Measurements from ENCODE around the gene CTSW. TPM values are rescaled to one million over a fixed set of nuclear protein-coding genes. Genes with fewer than 3 reads are reported as not detected.
A peak's percentile ranks its signal among the peaks of the same experiment; 100 is the strongest.

The CTSW gene
- total and polyA plus RNA-seq, 7 experiments from 2014 or later = 24.9 to 148 (median 31.7) TPM

DNA sequence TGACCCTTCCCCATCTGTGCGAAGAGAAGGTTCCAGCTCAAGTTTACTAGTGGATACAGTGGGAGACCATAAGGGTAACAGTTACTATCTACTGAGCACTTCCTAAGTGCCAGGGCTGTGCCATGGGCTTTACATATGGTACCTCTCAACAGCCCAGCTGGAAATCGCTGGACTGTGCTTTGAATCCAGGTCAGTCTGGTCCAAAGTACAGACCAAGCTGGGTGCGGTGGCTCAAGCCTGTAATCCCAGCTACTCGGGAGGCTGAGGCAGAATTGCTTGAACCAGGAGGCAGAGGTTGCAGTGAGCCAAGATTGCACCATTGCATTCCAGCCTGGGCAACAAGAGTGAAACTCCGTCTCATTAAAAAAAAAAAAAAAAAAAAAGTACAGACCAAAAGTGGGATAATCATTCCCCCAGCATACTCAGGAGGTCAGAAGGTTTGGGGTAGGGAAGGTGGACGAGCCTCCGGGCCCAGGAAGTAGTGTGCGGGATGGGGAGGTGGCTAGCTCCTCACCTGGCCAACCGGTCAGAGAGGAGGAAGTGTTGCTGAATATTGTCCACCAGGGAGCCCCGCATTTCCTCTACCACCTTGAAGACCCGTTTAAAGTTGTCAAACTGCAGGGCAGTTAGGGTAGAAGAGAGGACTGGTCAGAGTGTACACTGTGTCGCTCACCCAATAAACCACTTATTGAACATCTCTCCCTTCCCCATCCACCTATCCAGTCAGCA is 6.3 kb downstream of the CTSW start:
- H3K4me3 ChIP-seq (ENCODE audit: low read length) = no peak overlapping the region
- POLR2A ChIA-PET = interaction anchor here (0.6 to 12.3 kb wide), 13 partner anchors 12 to 190 kb away, joined by 3 to 316 read pairs (median 4); partner anchors contain the start of genes BANF1, CFL1, DRAP1 and EIF1AD
- peak overlapping the region in 6 of 10 donors; percentile 88 to 97 (median 92) for H3K4me3 Mint-ChIP-seq
- H3K27me3 ChIP-seq (ENCODE audit: control insufficient read depth in 2 of 2, insufficient read depth in 2 of 2, low read length in 2 of 2) = no peaks in the 10 kb centered on the region
- peaks cover 35 to 59% (median 42%) of the 10 kb centered on the region in 7 donors for H3K4me1 Mint-ChIP-seq
- no peak for ATAC-seq
- H3K36me3 ChIP-seq (ENCODE audit: control insufficient read depth in 2 of 3, insufficient read depth in 3 of 3, low read length in 3 of 3) = peaks cover 0 to 27% (median 0%) of the 10 kb centered on the region in 3 experiments
- H3K9me3 ChIP-seq (ENCODE audit: control insufficient read depth in 2 of 3, low read length in 3 of 3) = no peaks in the 10 kb centered on the region
- peaks cover 0 to 3% (median 0%) of the 10 kb centered on the region in 11 donors for H3K9me3 Mint-ChIP-seq
- H3K36me3 Mint-ChIP-seq = peaks cover 0 to 11% (median 3%) of the 10 kb centered on the region in 5 donors
- DNase-seq = peak in 1 of 9 donors; percentile 5
- H3K27ac Mint-ChIP-seq = peak overlapping the region in 8 of 9 donors; percentile 9 to 99 (median 74)
- H3K27ac ChIP-seq (ENCODE audit: low read depth, low read length) = no peak overlapping the region
- CTCF ChIA-PET = interaction anchor here (0.8 to 9.0 kb wide), 16 partner anchors 9 to 178 kb away, joined by 3 to 159 read pairs (median 8); partner anchors contain the start of genes CFL1, MUS81 and SNX32
- peaks cover 26 to 33% of the 10 kb centered on the region in 2 donors for H3K4me1 ChIP-seq (ENCODE audit: control insufficient read depth in 2 of 2, insufficient read depth in 2 of 2, low read length in 2 of 2)
- no peaks in the 10 kb centered on the region for H3K27me3 Mint-ChIP-seq
- intact Hi-C loops (cut with micrococcal nuclease) = no loop called here

DNA sequence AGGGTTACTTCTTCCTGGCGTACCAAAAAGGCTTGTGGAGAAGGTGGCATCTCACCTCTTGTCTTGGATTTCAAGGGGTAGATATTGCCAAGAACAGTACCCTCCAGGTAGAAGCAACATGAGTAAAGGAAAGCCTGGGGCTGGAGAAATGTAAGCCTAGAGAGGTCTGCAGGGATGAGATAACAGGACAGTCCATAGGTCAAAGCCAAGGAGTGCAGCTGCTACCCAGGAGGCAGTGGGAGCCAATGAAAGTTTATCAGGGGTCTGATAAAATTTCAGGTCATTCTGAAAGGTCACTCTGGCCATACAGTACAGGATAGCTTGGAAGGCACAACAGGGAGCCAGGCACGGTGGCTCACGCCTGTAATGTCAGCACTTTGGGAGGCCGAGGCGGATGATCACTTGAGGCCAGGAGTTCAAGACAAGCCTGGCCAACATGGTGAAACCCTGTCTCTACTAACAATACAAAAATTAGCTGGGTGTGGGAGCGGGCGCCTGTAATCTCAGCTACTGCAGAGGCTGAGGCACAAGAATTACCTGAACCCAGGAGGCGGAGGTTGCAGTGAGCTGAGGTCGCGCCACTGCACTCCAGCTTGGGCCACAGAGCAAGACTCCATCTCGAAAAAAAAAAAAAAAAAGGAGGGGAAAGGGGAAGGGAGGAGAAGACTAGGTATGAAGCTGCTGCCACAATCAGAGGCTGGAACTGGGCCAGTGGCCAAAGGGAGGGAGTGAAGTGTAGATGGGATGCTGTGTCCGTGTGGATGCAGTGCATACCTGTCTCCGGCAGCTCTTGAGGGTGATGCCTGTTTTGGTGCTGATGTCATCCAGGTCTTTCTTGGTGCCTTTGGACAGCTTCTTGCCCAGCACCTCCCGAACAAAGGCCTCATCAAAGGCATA is 7.4 kb downstream of the CTSW start:
- Mint-ChIP-seq H3K9me3 (peaks cover 0 to 3% (median 0%) of the 10 kb centered on the region in 11 donors), H3K36me3 (peaks cover 0 to 11% (median 3%) of the 10 kb centered on the region in 5 donors), H3K27ac (peak overlapping the region; percentile 93 to 99 (median 97)), H3K27me3 (no peaks in the 10 kb centered on the region), H3K4me1 (peaks cover 38 to 58% (median 44%) of the 10 kb centered on the region in 7 donors), H3K4me3 (peak overlapping the region; percentile 88 to 97 (median 93))
- peak in 1 of 9 donors; percentile 8 for DNase-seq
- H3K27ac ChIP-seq (ENCODE audit: low read depth, low read length) = peak overlapping the region; percentile 92
- H3K9me3 ChIP-seq (ENCODE audit: control insufficient read depth in 2 of 3, low read length in 3 of 3) = no peaks in the 10 kb centered on the region
- intact Hi-C loops (cut with micrococcal nuclease) = no loop called here
- peaks cover 24 to 34% of the 10 kb centered on the region in 2 donors for H3K4me1 ChIP-seq (ENCODE audit: control insufficient read depth in 2 of 2, insufficient read depth in 2 of 2, low read length in 2 of 2)
- ChIA-PET POLR2A (interaction anchor here (0.7 to 12.3 kb wide), 16 partner anchors 7 to 389 kb away, joined by 3 to 316 read pairs (median 9); partner anchors contain the start of genes BANF1, C11orf68, CFL1 and CTSW), CTCF (interaction anchor here (0.6 to 9.0 kb wide), 17 partner anchors 8 to 175 kb away, joined by 3 to 159 read pairs (median 5); partner anchors contain the start of genes C11orf68, CFL1, KAT5 and MUS81)
- peaks cover 0 to 24% (median 0%) of the 10 kb centered on the region in 3 experiments for H3K36me3 ChIP-seq (ENCODE audit: control insufficient read depth in 2 of 3, insufficient read depth in 3 of 3, low read length in 3 of 3)
- no peak overlapping the region for H3K4me3 ChIP-seq (ENCODE audit: low read length)
- no peak for ATAC-seq
- H3K27me3 ChIP-seq (ENCODE audit: control insufficient read depth in 2 of 2, insufficient read depth in 2 of 2, low read length in 2 of 2) = no peaks in the 10 kb centered on the region

DNA sequence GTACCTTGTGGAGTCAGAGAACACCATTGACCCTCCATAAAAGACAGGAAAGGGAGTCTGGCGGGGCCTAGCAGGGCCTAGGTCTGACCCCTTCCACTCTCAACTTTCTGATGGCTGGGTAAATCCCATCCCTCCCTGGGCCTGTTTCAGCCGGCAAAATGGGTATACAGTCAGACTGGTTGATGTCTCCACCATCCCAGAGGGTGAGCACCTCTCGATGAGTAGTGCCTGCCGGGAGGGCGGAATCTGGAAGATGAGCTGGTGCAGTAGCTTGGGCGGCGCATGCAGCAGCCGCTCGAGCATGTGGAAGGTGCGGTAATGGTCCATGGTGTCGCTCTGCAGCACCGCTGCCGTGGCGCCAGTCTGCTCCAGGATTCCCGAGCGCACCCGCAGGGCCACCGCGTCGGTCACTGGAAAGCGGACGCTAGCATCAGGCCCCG is 8.1 kb downstream of the CTSW start:
- intact Hi-C loops (cut with micrococcal nuclease) = loop anchor here (1.0 to 2.0 kb wide), 11 partner anchors 15 to 175 kb away; partner anchors contain the start of genes EFEMP2 (in 2 of the 2), SART1 (in 2 of the 2), BANF1 (in 1 of the 2) and C11orf68 (in 1 of the 2)

DNA sequence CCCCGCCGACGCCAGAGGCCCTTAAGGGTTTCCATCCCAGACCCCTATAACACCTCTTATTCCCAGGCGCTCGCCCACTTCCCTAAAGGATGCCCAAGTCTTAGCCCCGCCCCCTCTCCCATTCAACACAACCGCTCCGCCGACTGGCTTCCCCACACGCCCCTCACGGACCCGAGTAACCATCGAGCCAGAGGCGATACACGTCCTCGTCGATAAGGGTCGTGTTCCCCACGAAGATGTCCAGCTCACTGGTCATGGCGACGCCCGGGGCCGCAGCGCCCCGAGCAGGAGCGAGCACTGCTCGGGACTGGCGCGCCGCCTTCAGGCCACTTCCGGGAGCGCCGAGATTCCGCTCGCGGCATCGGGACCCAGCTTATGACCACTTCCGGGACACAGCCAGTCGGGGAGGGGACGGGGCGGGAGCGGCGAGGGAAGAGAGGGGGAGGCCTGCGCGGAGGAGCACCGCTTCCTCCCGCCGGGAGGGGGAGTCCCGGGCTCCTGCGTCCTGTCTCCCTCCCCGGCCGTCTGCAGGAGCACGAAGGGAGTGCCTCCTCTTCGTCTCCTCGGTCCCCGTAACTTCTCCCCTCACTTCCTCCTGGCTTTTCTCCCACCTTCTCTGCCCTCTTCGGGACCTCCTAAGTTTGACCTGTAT is 8.7 kb downstream of the CTSW start, which contains the start of gene FIBP:
Gene FIBP (minus strand): TSS at position 309 of the 652 bp plus-strand sequence. CDS start 53 bp downstream, at position 256.
- H3K36me3 ChIP-seq (ENCODE audit: control insufficient read depth in 2 of 3, insufficient read depth in 3 of 3, low read length in 3 of 3) = peaks cover 0 to 11% (median 0%) of the 10 kb centered on the region in 3 experiments
- H3K27me3 ChIP-seq (ENCODE audit: control insufficient read depth in 2 of 2, insufficient read depth in 2 of 2, low read length in 2 of 2) = no peaks in the 10 kb centered on the region
- intact Hi-C loops (cut with micrococcal nuclease) = loop anchor here (1.0 to 2.0 kb wide), 11 partner anchors 15 to 176 kb away; partner anchors contain the start of genes EFEMP2 (in 2 of the 2), SART1 (in 2 of the 2), BANF1 (in 1 of the 2) and C11orf68 (in 1 of the 2)
- H3K9me3 Mint-ChIP-seq = peaks cover 0 to 3% (median 0%) of the 10 kb centered on the region in 11 donors
- peak within 1 kb of the TSS; percentile 88 to 97 (median 93) for H3K4me3 Mint-ChIP-seq
- H3K36me3 Mint-ChIP-seq = peaks cover 0 to 8% (median 3%) of the 10 kb centered on the region in 5 donors
- H3K27ac ChIP-seq (ENCODE audit: low read depth, low read length) = peak within 1 kb of the TSS; percentile 92
- DNase-seq = peak; percentile 84 to 95 (median 90)
- H3K4me1 Mint-ChIP-seq = peaks cover 50 to 69% (median 53%) of the 10 kb centered on the region in 7 donors
- CTCF ChIA-PET = interaction anchor here (0.6 to 9.0 kb wide), 20 partner anchors 9 to 218 kb away, joined by 3 to 159 read pairs (median 4); partner anchors contain the start of genes BANF1, C11orf68, CFL1 and EIF1AD
- H3K4me3 ChIP-seq (ENCODE audit: low read length) = peak within 1 kb of the TSS; percentile 84
- H3K27ac Mint-ChIP-seq = peak within 1 kb of the TSS; percentile 93 to 99 (median 97)
- H3K27me3 Mint-ChIP-seq = no peaks in the 10 kb centered on the region
- POLR2A ChIA-PET = interaction anchor here (0.7 to 12.3 kb wide), 22 partner anchors 9 to 390 kb away, joined by 3 to 316 read pairs (median 16); partner anchors contain the start of genes BANF1, C11orf68, CFL1 and CTSW
- H3K9me3 ChIP-seq (ENCODE audit: control insufficient read depth in 2 of 3, low read length in 3 of 3) = no peaks in the 10 kb centered on the region
- peaks cover 37 to 45% of the 10 kb centered on the region in 2 donors for H3K4me1 ChIP-seq (ENCODE audit: control insufficient read depth in 2 of 2, insufficient read depth in 2 of 2, low read length in 2 of 2)
- ATAC-seq = peak; percentile 74

More for the DNA sequence above, 8.1 kb downstream of the CTSW start:
- CTCF ChIA-PET = interaction anchor here (0.6 to 9.0 kb wide), 21 partner anchors 7 to 176 kb away, joined by 3 to 159 read pairs (median 5); partner anchors contain the start of genes BANF1, C11orf68, CFL1 and EIF1AD
- no peak for DNase-seq
- Mint-ChIP-seq H3K36me3 (peaks cover 0 to 10% (median 3%) of the 10 kb centered on the region in 5 donors), H3K9me3 (peaks cover 0 to 3% (median 0%) of the 10 kb centered on the region in 11 donors), H3K4me3 (peak overlapping the region; percentile 88 to 97 (median 93)), H3K4me1 (peaks cover 45 to 63% (median 49%) of the 10 kb centered on the region in 7 donors), H3K27me3 (no peaks in the 10 kb centered on the region), H3K27ac (peak overlapping the region; percentile 93 to 99 (median 97))
- POLR2A ChIA-PET = interaction anchor here (0.7 to 12.3 kb wide), 22 partner anchors 8 to 389 kb away, joined by 3 to 316 read pairs (median 16); partner anchors contain the start of genes BANF1, C11orf68, CFL1 and CTSW
- H3K27ac ChIP-seq (ENCODE audit: low read depth, low read length) = peak overlapping the region; percentile 92
- no peaks in the 10 kb centered on the region for H3K9me3 ChIP-seq (ENCODE audit: control insufficient read depth in 2 of 3, low read length in 3 of 3)
- peaks cover 0 to 17% (median 0%) of the 10 kb centered on the region in 3 experiments for H3K36me3 ChIP-seq (ENCODE audit: control insufficient read depth in 2 of 3, insufficient read depth in 3 of 3, low read length in 3 of 3)
- no peak for ATAC-seq
- peaks cover 31 to 41% of the 10 kb centered on the region in 2 donors for H3K4me1 ChIP-seq (ENCODE audit: control insufficient read depth in 2 of 2, insufficient read depth in 2 of 2, low read length in 2 of 2)
- peak overlapping the region; percentile 84 for H3K4me3 ChIP-seq (ENCODE audit: low read length)
- H3K27me3 ChIP-seq (ENCODE audit: control insufficient read depth in 2 of 2, insufficient read depth in 2 of 2, low read length in 2 of 2) = no peaks in the 10 kb centered on the region

All from naive thymus-derived CD4-positive, alpha-beta T cell (primary cell).